AML-193 (cell line): ENCODE measurements around the gene BDKRB2.

Source experiments
- DNase-seq, 2 experiments: peaks; one replicate each; lab custom pipeline; 2025; lab: John Stamatoyannopoulos, UW

Gene BDKRB2

GRCh38 chr14:96272777-96273473, 68.3 kb downstream of the BDKRB2 start:
- no peak for DNase-seq

- no peak for DNase-seq
Measured at GRCh38 chr14:96273629-96274028, 69.0 kb downstream of the BDKRB2 start.

- DNase-seq: no peak
Measured at GRCh38 chr14:96274122-96274521, 69.5 kb downstream of the BDKRB2 start.

- DNase-seq: no peak
Measured at GRCh38 chr14:96274543-96274942, 69.9 kb downstream of the BDKRB2 start.

GRCh38 chr14:96275177-96276112, 70.8 kb downstream of the BDKRB2 start:
- peak; percentile 24 to 27 for DNase-seq

- no peak for DNase-seq
Measured at GRCh38 chr14:96277890-96278289, 73.3 kb downstream of the BDKRB2 start.

GRCh38 chr14:96279564-96279963, 74.9 kb downstream of the BDKRB2 start:
- DNase-seq: no peak

- no peak for DNase-seq
Measured at GRCh38 chr14:96280104-96280503, 75.5 kb downstream of the BDKRB2 start.

- DNase-seq: no peak
Measured at GRCh38 chr14:96281486-96281885, 76.8 kb downstream of the BDKRB2 start.

GRCh38 chr14:96284008-96284407, 79.4 kb downstream of the BDKRB2 start:
- no peak for DNase-seq

- no peak for DNase-seq
Measured at GRCh38 chr14:96284430-96284829, 79.8 kb downstream of the BDKRB2 start.

GRCh38 chr14:96285667-96286066, 81.0 kb downstream of the BDKRB2 start:
- DNase-seq: no peak

- no peak for DNase-seq
Measured at GRCh38 chr14:96286251-96286650, 81.6 kb downstream of the BDKRB2 start.

GRCh38 chr14:96287856-96288255, 83.2 kb downstream of the BDKRB2 start:
- DNase-seq: no peak
